ENCODE data around the gene PARD6G.

The PARD6G gene

DNA sequence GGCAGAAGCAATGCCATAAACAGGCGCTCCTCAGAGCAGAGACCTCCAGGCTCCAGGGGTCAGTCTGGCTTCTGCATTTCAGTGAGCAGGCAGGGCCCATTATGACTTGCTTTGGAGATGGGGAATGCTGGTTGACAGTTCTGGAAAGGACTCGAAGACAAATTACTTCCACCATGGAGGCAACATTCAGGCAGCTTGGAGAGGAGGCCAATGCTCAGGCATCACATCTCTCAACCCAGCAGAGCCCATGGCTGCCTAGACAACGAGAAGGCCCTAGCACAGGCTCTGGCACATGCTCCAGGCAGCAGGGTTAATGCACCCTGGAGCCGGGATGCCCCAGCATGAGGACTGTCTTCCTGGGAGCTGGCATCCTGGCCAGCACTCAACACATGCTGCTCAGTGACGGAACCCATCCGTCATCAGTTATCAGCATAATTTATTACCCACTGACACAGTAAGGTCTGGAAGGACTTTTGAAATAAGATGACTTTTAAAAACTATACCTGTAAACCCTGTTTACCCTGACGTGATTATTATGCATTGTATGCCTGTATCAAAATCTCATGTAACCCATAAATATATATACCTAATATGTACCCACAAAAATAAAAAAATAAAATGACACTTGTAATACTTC, 85.4 kb downstream of the PARD6G start:
- Histone ChIP-seq H3K4me3 (ENCODE audit: low read depth, low read length) (no peak overlapping the region), H3K27me3 (ENCODE audit: insufficient read depth, low read depth, severe bottlenecking) (no peaks in the 10 kb centered on the region), H3K9me3 (ENCODE audit: severe bottlenecking) (peaks cover 20% of the 10 kb centered on the region), H3K36me3 (peaks cover 25% of the 10 kb centered on the region), H3K27ac (no peak overlapping the region)
- TF ChIP-seq, protein P1, sequence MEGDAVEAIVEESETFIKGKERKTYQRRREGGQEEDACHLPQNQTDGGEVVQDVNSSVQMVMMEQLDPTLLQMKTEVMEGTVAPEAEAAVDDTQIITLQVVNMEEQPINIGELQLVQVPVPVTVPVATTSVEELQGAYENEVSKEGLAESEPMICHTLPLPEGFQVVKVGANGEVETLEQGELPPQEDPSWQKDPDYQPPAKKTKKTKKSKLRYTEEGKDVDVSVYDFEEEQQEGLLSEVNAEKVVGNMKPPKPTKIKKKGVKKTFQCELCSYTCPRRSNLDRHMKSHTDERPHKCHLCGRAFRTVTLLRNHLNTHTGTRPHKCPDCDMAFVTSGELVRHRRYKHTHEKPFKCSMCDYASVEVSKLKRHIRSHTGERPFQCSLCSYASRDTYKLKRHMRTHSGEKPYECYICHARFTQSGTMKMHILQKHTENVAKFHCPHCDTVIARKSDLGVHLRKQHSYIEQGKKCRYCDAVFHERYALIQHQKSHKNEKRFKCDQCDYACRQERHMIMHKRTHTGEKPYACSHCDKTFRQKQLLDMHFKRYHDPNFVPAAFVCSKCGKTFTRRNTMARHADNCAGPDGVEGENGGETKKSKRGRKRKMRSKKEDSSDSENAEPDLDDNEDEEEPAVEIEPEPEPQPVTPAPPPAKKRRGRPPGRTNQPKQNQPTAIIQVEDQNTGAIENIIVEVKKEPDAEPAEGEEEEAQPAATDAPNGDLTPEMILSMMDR (IDR thresholded peaks at IDR 0.05; ENCODE audit: low read depth, low read length) = no peak
- DNase-seq = no peak

DNA sequence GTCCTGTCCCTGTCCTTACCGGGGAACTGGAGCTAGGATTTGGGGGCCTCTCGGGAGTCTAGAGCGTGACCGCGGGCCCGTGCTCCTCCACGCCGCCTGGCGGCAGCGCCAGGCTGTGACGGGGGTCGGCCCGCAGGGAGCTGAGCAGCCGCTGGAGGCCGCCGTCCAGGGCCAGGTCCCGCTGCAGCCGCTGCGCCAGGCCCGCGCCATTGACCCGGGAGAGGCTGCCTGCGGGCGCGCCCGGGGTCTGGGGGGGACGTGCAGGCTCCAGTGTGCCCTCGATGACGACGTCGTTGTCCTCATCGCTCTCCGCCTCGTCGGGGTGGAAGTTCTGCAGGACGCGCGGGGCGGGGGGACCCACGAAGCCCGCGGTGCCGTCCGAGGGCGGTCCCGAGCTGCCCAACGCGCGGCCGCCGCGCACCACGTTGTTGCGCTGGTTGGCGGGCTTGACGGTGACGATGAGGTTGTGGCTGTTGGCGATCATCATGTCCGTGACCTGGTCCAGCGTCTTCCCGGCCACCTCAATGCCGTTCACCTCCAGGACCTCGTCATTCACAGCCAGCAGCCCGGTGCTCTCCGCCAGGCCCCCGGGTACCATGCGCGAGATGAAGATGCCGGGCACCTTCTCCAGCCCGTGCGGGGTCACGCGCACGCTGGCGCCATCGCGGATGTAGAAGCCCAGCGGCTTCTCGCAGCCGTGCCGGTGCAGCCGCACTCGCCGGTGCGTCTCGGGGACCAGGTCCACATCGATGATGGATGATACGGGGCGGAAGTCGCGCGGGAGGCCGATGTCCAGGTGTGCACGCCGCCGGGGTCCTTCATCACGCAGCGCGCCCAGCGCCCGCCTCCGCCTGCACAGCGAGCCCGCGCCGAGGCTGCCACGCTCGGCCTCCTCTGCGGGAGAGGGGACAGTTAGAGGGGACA, 87.3 kb downstream of the PARD6G start:
- Histone ChIP-seq H3K4me3 (ENCODE audit: low read depth, low read length) (no peak overlapping the region), H3K9me3 (ENCODE audit: severe bottlenecking) (peaks cover 15% of the 10 kb centered on the region), H3K27ac (no peak overlapping the region), H3K27me3 (ENCODE audit: insufficient read depth, low read depth, severe bottlenecking) (no peaks in the 10 kb centered on the region), H3K36me3 (peaks cover 29% of the 10 kb centered on the region)
- TF ChIP-seq, protein P1 (IDR thresholded peaks at IDR 0.05; ENCODE audit: low read depth, low read length) = no peak
- DNase-seq = no peak

DNA sequence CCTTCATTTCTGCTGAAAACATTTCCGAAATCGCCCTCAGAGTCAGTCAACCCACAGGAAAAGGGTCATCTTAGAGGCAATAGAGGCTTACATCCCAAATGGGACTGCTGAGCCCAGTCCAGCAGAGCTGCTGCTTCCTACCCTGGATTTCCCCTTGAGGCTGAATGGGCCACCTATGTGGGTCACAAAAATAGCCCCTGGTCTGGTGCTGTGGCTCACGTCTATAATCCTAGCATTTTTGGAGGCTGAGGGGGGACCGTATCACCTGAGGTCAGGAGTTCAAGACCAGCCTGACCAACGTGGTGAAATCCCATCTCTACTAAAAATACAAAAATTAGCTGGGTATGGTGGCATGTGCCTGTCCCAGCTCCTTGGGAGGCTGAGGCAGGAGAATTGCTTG, 88.9 kb downstream of the PARD6G start:
- TF ChIP-seq, protein P1 (IDR thresholded peaks at IDR 0.05; ENCODE audit: low read depth, low read length) = no peak
- H3K4me3 ChIP-seq (ENCODE audit: low read depth, low read length) = no peak overlapping the region
- no peaks in the 10 kb centered on the region for H3K27me3 ChIP-seq (ENCODE audit: insufficient read depth, low read depth, severe bottlenecking)
- DNase-seq = no peak
- H3K9me3 ChIP-seq (ENCODE audit: severe bottlenecking) = no peaks in the 10 kb centered on the region
- no peak overlapping the region for H3K27ac ChIP-seq
- H3K36me3 ChIP-seq = peaks cover 18% of the 10 kb centered on the region

DNA sequence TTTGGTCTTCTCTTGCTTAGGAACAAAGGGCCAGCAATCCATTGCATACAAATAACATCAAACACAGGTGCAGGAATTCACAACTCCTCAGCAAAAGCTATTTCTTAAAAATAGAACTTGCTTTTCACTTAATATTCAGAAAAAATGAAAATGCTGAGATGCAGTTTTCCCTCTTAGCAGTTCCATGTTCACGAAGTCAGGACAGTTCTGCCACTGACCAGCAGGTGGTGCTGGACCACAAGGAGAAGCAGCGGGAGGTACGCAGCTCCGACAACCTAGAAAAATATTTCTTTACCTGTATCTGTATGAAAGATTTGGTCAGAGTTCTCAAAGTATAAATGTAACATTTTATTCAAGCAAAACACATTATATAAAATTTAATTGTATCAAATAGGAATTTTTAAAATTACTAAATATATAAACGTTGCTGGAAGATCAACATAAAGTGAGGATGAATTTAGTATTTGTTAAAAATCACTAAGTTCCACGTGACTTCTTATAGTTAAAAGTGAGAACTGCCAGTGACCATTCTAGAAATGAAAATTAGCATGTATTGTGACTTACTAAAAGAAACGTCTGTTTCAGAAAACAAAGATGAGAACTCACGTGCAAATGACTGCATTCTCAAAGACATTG, 89.5 kb downstream of the PARD6G start:
- Histone ChIP-seq H3K9me3 (ENCODE audit: severe bottlenecking) (no peaks in the 10 kb centered on the region), H3K4me3 (ENCODE audit: low read depth, low read length) (no peak overlapping the region), H3K27ac (no peak overlapping the region), H3K36me3 (peaks cover 17% of the 10 kb centered on the region), H3K27me3 (ENCODE audit: insufficient read depth, low read depth, severe bottlenecking) (no peaks in the 10 kb centered on the region)
- TF ChIP-seq, protein P1 (IDR thresholded peaks at IDR 0.05; ENCODE audit: low read depth, low read length) = peak; percentile 88
- peak; percentile 82 for DNase-seq

DNA sequence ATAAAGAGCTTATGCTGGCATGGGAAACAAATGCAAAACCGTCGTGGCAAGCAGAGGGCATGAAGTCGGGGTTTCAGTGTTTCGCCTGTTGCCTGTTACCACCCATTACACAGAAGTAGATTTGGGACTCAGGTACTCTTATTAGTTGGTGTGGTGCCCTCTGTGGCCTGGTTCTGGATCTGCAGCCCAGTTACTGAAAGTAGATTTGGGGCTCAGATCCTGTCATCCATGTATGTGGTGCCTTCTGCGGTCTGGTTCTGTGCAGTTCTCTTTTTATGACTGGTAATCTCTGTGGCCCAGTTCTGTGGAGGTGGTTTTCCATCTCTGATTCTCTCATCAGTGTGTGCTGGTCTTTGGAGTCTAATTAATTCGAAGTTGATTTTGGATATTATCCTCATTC, 93.0 kb downstream of the PARD6G start:
- Histone ChIP-seq H3K9me3 (ENCODE audit: severe bottlenecking) (no peaks in the 10 kb centered on the region), H3K27ac (no peak overlapping the region), H3K36me3 (peaks cover 20% of the 10 kb centered on the region), H3K27me3 (ENCODE audit: insufficient read depth, low read depth, severe bottlenecking) (no peaks in the 10 kb centered on the region), H3K4me3 (ENCODE audit: low read depth, low read length) (no peak overlapping the region)
- TF ChIP-seq, protein P1 (IDR thresholded peaks at IDR 0.05; ENCODE audit: low read depth, low read length) = peak; percentile 80
- DNase-seq = peak; percentile 55

All from WERI-Rb-1 (cell line).